Subcutaneous adipose tissue (tissue), 4 donors: ENCODE measurements around the gene CIC. TPM values are rescaled to one million over a fixed set of nuclear protein-coding genes. Genes with fewer than 3 reads are reported as not detected.

Experiments
- total RNA-seq, 4 donors: library from RNA; depleted of rRNA; stranded (reverse); fragments of >200 nt; gene quantifications; one replicate each; pipeline ENCODE4 v1.1.0, GENCODE V29; 2016
- TF ChIP-seq, protein P1 (sequence below): fragments of 450-650 bp; IDR thresholded peaks from one replicate; pipeline ENCODE4 v1.5.1; 2016; ENCODE audit warnings: low read depth, mild to moderate bottlenecking, control low read depth, antibody characterized with exemption, moderate library complexity

Gene CIC
- total RNA-seq, 4 donors from 2014 or later = 12.4 to 49.9 (median 14.9) TPM

DNA sequence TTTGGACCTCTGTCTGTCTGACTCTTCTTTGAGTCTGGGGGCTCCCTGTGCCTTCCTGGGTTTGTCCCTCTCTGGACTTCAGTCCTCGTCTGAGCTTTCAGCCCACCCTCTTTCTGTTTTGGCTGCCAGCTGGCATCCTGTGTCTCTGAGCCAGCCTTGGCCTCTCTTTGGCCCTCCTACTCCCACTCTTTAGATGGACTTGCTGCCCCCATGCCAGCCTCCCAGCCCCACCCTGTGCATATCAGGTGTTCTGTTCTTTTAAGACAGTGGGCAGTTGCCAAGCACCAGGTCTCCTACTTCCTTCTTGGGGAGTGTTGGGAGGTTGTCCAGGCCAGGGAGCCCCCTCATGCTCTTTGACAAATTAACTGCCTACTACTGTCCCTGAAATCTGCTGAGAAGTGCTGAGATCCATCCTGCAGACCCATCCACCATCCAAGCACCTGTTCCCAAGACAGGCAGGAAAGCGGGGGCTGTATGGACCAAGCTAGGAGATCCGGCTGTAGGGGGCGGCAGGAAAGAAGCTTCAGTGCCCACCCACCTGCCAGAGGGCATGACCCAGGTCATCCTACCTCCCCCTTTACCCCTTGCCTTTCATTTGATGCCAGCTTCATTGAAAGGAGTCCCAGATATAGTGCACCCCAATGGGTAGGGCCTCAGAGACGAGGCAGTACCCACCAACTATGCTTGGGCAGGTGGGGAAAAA is 9.6 kb downstream of the CIC start:
- TF ChIP-seq, protein P1, sequence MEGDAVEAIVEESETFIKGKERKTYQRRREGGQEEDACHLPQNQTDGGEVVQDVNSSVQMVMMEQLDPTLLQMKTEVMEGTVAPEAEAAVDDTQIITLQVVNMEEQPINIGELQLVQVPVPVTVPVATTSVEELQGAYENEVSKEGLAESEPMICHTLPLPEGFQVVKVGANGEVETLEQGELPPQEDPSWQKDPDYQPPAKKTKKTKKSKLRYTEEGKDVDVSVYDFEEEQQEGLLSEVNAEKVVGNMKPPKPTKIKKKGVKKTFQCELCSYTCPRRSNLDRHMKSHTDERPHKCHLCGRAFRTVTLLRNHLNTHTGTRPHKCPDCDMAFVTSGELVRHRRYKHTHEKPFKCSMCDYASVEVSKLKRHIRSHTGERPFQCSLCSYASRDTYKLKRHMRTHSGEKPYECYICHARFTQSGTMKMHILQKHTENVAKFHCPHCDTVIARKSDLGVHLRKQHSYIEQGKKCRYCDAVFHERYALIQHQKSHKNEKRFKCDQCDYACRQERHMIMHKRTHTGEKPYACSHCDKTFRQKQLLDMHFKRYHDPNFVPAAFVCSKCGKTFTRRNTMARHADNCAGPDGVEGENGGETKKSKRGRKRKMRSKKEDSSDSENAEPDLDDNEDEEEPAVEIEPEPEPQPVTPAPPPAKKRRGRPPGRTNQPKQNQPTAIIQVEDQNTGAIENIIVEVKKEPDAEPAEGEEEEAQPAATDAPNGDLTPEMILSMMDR = no peak

- TF ChIP-seq, protein P1 = no peak
These were observed 10.3 kb downstream of the CIC start for GRCh38 chr19:42279155-42279901.

DNA sequence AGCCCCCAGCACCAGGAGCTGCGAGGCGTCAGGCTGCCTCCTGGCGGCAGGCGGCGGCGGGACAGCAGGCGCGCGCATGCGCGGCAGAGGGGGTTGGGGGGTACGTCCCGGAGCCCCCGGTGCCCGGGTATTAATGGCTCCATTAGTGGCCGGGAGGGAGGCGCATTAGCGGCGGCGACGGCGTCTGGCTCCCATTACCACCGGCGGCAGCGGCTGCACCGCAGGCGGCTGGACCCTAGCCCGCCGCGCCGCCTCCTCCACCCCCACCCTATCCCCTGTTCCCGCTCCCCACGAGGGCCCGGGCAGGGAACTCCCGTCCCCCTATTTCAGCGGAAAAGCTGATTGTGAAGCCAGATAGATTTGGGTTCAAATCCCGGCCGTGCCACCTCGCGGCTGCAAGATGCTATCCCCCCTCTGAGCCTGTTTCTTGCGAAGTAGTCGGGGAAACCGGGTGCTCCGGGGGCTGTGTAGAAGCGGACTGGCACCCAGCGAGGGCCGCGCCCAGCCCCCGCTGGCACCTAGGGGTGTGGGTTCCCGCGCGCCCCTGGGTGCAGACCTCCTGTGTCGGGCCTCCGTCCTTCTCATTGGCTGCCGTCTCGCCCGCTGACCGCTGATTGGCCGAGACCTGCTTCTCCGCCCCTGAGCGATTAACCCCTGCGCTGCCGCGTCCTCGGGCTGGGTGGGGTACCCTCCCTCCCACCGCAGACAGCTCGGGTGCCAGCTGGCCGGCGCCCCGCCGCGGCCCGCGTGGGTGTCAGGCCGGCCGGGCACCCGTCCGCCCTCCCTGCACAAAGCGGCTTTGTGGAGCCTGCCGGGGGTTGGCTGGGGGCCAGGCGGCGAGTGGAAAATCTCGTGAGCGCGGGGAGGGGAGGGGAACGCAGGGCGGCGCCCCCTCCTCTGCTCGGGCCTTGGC is 11.1 kb downstream of the CIC start:
- TF ChIP-seq, protein P1 = no peak

- TF ChIP-seq, protein P1 = no peak
These were observed 11.7 kb downstream of the CIC start for GRCh38 chr19:42280815-42281145.

GRCh38 chr19:42281146-42281826 is 12.2 kb downstream of the CIC start:
- TF ChIP-seq, protein P1 = no peak

DNA sequence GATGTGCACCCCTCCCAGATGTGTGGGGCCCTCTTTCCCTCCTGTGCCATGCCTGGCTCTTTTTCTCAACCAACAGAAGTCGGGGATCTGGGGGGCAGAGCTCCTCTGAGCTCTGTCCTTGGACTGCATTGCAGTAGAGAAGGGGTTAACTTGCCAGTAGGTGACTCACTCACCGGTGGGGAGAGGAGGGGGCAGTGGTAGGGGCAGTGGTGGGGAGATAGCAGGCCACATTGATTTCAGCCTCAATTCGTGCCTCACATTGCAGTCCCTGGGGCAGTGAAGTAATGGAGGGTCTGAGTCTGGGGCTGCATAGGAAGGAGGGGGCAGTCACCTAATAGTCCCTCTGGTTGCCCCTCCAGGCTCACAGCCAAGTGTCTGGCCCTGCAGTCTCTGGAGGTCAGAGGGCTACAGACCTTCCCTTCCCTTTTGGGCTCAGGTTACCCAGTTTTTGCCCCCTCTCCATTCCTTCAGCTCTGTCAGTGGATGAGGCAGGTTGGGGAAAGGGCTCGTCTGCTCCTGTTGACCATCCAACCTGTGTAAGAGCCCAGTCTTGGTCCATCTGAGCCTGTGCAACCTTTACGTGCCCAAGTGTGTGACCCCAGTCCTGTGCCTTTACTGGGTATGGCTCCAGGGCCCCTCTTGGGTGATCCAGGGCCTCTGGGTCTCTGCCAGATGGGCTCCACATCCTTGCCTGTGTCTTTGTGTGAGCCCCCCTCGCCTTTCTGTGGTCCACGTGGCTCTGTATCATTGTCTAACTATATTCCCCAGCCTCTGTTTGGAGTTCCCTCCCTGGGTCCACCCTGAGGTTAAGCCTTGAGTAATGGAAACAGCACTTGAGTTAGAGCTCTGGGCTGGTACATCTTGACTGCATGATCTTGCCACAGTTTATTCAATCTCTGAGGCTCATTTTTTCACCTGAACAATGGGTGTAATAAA is 13.0 kb downstream of the CIC start:
- TF ChIP-seq, protein P1 = no peak
